K562 (cell line): ENCODE measurements around the gene CBX3. TPM values are rescaled to one million over a fixed set of nuclear protein-coding genes. Genes with fewer than 3 reads are reported as not detected.

ENCODE experiments used
- ATF7 ChIP-seq: fragments of 450-650 bp; IDR thresholded peaks from 2 replicates; pipeline ENCODE4 v1.7.1; 2014; ENCODE audit warnings: mild to moderate bottlenecking, moderate library complexity
- BCL6 ChIP-seq: fragments of 250-450 bp; sonication (Bioruptor Pico); IDR thresholded peaks from 2 replicates; pipeline ENCODE4 v1.4.0; 2020
- BCLAF1 ChIP-seq, 2 experiments: fragments of 450-650 bp in 1 of 2; IDR thresholded peaks; 2 replicates each; pipeline ENCODE4 v1.6.1; 2011 to 2017; ENCODE audit warnings: low read depth in 2 of 2, antibody characterized with exemption in 1 of 2, borderline replicate concordance in 1 of 2, low read length in 1 of 2, mild to moderate bottlenecking in 1 of 2, mixed read lengths in 1 of 2; ENCODE audit not compliant: control insufficient read depth in 1 of 2
- ERF ChIP-seq: fragments of 450-650 bp; formaldehyde crosslinking; IDR thresholded peaks from 2 replicates; pipeline ENCODE4 v1.4.0; 2020; ENCODE audit warnings: mild to moderate bottlenecking, mixed read lengths
- HOXB6 ChIP-seq: fragments of 250-450 bp; sonication (Bioruptor Pico); IDR thresholded peaks from 2 replicates; pipeline ENCODE4 v1.5.1; 2022; ENCODE audit warnings: mild to moderate bottlenecking, borderline replicate concordance
- MITF ChIP-seq: IDR thresholded peaks from 2 replicates; pipeline ENCODE4 v1.6.1; 2014; ENCODE audit warnings: antibody characterized with exemption
- MYC ChIP-seq, 2 experiments: fragments of 250-450 bp in 1 of 2; sonication (Bioruptor Pico) in 1 of 2; IDR thresholded peaks; 2 replicates each; pipeline versions ENCODE4 v1.5.1 to v1.6.1; 2012 to 2021; ENCODE audit warnings: low read depth in 2 of 2, borderline replicate concordance in 1 of 2, improper control_type of control experiment in 1 of 2, low read length in 1 of 2, mild to moderate bottlenecking in 1 of 2, moderate library complexity in 1 of 2
- NRF1 ChIP-seq, 2 experiments: fragments of 450-650 bp; IDR thresholded peaks in 1 of 2; conservative IDR thresholded peaks in 1 of 2; 2 replicates each; pipeline ENCODE4 v1.6.1; 2014; ENCODE audit warnings: mild to moderate bottlenecking in 2 of 2
- SMAD3 ChIP-seq: fragments of 450-650 bp; formaldehyde crosslinking; conservative IDR thresholded peaks from 2 replicates; pipeline ENCODE4 v1.4.0; 2020; ENCODE audit warnings: mild to moderate bottlenecking
- SP1 ChIP-seq: sonication (generic); formaldehyde crosslinking; IDR thresholded peaks from 2 replicates; pipeline ENCODE4 v1.8.1; 2022; ENCODE audit warnings: mild to moderate bottlenecking, missing genetic modification reagents
- ZFPM2 ChIP-seq: fragments of 250-450 bp; sonication (Bioruptor Pico); IDR thresholded peaks from 2 replicates; pipeline ENCODE4 v1.5.1; 2022; ENCODE audit warnings: mild to moderate bottlenecking
- ZNF253 ChIP-seq: fragments of 250-450 bp; sonication (Bioruptor Pico); conservative IDR thresholded peaks from 2 replicates; pipeline ENCODE4 v1.6.1; 2021; ENCODE audit warnings: mild to moderate bottlenecking
- ZNF778 ChIP-seq: fragments of 450-650 bp; formaldehyde crosslinking; IDR thresholded peaks from 2 replicates; pipeline ENCODE4 v1.4.0; 2020; ENCODE audit warnings: mild to moderate bottlenecking, moderate library complexity
- ZNF830 ChIP-seq: fragments of 250-450 bp; sonication (Bioruptor Pico); IDR thresholded peaks from 2 replicates; pipeline ENCODE4 v1.5.0; 2021; ENCODE audit warnings: mild to moderate bottlenecking
- ZSCAN29 ChIP-seq: fragments of 450-650 bp; IDR thresholded peaks from 2 replicates; pipeline ENCODE4 v1.6.1; 2017
- ZSCAN32 ChIP-seq: fragments of 450-650 bp; formaldehyde crosslinking; IDR thresholded peaks from 2 replicates; pipeline ENCODE4 v1.4.0; 2020; ENCODE audit warnings: mild to moderate bottlenecking, moderate library complexity
- polyA plus RNA-seq, 8 experiments: library from polyadenylated mRNA; depleted of rRNA in 4 of 8; stranded (reverse) in 5 of 8; unstranded in 3 of 8; fragments of >200 nt; fragmentation: Nextera tagmentation in 2 of 8; fragmentation: Illumina TruSeq in 1 of 8; extraction: Ambion mirVana in 2 of 8; extraction: Trizol in 1 of 8; gene quantifications; 2 replicates each; pipeline versions ENCODE4 v1.2.1 to v1.2.3, GENCODE V29; 2011 to 2014; ENCODE audit warnings: inconsistent platforms in 1 of 8, missing spikeins in 1 of 8
- total RNA-seq, 7 experiments: library from RNA; depleted of rRNA in 6 of 7; stranded (reverse); fragments of >200 nt in 6 of 7; fragmentation: Illumina TruSeq in 2 of 7; extraction: Trizol in 2 of 7; gene quantifications; 2 replicates each; pipeline versions ENCODE4 v1.2.1 to v1.2.3, GENCODE V29; 2011 to 2021; ENCODE audit warnings: low replicate concordance in 1 of 7
- TF ChIP-seq, protein P1 (sequence below): fragments of 450-650 bp; conservative IDR thresholded peaks from 2 replicates; pipeline ENCODE4 v1.6.1; 2016; ENCODE audit warnings: missing genetic modification characterization, low read depth, mild to moderate bottlenecking, missing compliant biosample characterization, moderate library complexity
- TF ChIP-seq, protein P2 (sequence below): fragments of 250-450 bp; sonication (Bioruptor Pico); IDR thresholded peaks from 2 replicates; pipeline ENCODE4 v1.5.0; 2021; ENCODE audit warnings: mild to moderate bottlenecking, borderline replicate concordance

The CBX3 gene
- total and polyA plus RNA-seq, 9 of the 15 experiments (the other 6 are each of a cell fraction or from before 2014, with no cell fraction given): 198 to 413 (median 328) TPM

- peak; percentile 70; the same call in 1 of the 2 replicates for TF ChIP-seq ZNF830 (CRISPR knock-in tag)
- peak; percentile 25; the same call in 1 of the 2 replicates for TF ChIP-seq SP1 (CRISPR knock-in tag)
- 0 out of 4 replicates have a peak, but pooled peaks of 1 of the 2 experiments have one; percentile 11 for TF ChIP-seq NRF1 (conservative IDR thresholded peaks at IDR 0.05 in 1 of 2, IDR thresholded peaks at IDR 0.05 in 1 of 2)
- peak in 1 of 2 experiments; percentile 74; a peak in 2 of 4 replicates for TF ChIP-seq BCLAF1 (IDR thresholded peaks at IDR 0.05; ENCODE audit: borderline replicate concordance in 1 of 2, control insufficient read depth in 1 of 2, low read depth in 2 of 2, low read length in 1 of 2)
- TF ChIP-seq ERF (CRISPR knock-in tag): peak; percentile 84
- TF ChIP-seq HOXB6 (CRISPR knock-in tag): peak; percentile 72
- TF ChIP-seq ZSCAN29: peak; percentile 48
- TF ChIP-seq, protein P1, sequence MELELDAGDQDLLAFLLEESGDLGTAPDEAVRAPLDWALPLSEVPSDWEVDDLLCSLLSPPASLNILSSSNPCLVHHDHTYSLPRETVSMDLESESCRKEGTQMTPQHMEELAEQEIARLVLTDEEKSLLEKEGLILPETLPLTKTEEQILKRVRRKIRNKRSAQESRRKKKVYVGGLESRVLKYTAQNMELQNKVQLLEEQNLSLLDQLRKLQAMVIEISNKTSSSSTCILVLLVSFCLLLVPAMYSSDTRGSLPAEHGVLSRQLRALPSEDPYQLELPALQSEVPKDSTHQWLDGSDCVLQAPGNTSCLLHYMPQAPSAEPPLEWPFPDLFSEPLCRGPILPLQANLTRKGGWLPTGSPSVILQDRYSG (tag): 0 out of 2 replicates have a peak, but pooled peaks have one; percentile 22
- TF ChIP-seq ZNF253 (CRISPR knock-in tag): peak; percentile 59; the same call in 1 of the 2 replicates
- TF ChIP-seq, protein P2, sequence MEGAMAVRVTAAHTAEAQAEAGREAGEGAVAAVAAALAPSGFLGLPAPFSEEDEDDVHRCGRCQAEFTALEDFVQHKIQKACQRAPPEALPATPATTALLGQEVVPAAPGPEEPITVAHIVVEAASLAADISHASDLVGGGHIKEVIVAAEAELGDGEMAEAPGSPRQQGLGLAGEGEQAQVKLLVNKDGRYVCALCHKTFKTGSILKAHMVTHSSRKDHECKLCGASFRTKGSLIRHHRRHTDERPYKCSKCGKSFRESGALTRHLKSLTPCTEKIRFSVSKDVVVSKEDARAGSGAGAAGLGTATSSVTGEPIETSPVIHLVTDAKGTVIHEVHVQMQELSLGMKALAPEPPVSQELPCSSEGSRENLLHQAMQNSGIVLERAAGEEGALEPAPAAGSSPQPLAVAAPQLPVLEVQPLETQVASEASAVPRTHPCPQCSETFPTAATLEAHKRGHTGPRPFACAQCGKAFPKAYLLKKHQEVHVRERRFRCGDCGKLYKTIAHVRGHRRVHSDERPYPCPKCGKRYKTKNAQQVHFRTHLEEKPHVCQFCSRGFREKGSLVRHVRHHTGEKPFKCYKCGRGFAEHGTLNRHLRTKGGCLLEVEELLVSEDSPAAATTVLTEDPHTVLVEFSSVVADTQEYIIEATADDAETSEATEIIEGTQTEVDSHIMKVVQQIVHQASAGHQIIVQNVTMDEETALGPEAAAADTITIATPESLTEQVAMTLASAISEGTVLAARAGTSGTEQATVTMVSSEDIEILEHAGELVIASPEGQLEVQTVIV: 0 out of 2 replicates have a peak, but pooled peaks have one; percentile 9
- peak; percentile 66 for TF ChIP-seq ATF7
- 0 out of 2 replicates have a peak, but pooled peaks have one; percentile 9 for TF ChIP-seq BCL6 (CRISPR knock-in tag)
- no peak for TF ChIP-seq ZNF778 (CRISPR knock-in tag)
- no peak; the same call in none of the 2 replicates for TF ChIP-seq SMAD3 (CRISPR knock-in tag)
- TF ChIP-seq MITF: no peak; the same call in 1 of the 2 replicates
- peak; percentile 12; the same call in 1 of the 2 replicates for TF ChIP-seq MYC (IDR thresholded peaks at IDR 0.05; ENCODE audit: low read depth, low read length)
- TF ChIP-seq MYC (CRISPR knock-in tag; IDR thresholded peaks at IDR 0.05; ENCODE audit: borderline replicate concordance, low read depth): no peak
- no peak; the same call in 1 of the 2 replicates for TF ChIP-seq ZFPM2
- TF ChIP-seq ZSCAN32 (CRISPR knock-in tag): peak; percentile 88
Observed at GRCh38 chr7:26187380-26188205, 14.0 kb upstream of the CBX3 start (continued).
